ENCODE data around the gene C3.

Gene C3

DNA sequence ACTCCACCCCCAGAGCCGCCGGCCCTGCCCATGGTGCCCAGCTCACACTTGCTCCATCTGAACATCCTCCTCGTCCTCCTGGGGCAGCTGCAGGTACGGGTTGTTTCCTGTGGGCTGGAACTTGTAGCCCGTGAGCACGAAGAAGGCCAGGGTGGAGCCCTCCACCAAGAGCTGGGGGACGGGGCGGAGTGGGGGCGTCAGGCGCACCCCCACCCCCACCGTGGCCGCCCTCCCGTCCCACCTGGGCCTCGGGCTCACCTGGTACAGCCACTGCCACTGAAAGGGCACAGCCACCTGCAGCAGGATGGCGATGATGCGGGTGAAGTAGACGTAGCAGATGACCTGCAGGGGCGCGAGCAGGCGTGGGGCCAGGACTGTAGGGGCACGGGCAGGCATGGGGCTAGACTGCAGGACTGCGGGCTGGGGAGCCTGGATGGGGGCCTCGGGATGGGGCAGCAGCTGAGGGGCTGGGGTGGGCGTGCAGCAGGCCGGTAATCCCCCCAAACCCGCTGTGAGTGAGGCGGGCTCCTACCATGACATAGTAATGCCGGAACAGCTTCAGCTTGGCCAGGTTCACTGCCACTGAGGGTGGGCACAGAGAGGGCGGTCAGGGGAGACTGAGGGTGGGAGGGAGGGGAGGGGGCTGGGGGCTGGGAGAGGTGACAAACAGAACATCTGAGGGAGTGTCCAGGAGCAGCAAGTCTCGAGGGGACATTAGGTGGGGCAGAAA is 10.7 kb upstream of the C3 start:
- DNase-seq (ENCODE audit: low read depth) = no peak

DNA sequence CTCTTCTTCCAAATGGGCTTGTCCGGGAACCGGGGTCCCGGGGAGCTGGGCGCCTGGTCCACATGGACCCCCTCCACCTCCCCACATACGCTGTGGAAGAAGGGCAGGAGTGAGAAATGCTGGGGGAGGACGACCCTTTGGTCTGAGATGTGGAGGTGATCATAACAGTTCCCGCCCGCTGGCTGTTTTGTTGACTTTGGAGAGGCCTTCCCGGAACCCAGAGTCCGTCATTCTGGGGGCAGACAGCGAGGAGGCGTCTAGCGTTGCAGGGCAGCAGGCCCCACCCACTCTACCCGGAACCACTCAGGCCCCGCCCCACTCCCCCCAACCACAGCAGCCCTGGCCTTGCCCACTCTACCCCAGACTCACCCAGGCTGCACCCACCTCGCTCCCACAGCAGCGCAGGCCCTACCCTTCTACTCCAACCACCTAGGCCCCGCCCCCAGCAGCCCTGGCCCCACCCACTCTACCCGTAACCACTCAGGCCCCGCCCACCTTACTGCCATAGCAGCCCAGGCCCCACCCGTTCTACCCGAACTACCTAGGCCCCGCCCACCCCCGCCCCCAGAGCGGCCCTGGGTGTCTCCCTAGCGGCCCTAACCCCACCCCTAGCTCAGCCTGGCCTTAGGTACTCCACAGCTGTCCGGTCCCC is 9.8 kb upstream of the C3 start:
- no peak for DNase-seq (ENCODE audit: low read depth)

DNA sequence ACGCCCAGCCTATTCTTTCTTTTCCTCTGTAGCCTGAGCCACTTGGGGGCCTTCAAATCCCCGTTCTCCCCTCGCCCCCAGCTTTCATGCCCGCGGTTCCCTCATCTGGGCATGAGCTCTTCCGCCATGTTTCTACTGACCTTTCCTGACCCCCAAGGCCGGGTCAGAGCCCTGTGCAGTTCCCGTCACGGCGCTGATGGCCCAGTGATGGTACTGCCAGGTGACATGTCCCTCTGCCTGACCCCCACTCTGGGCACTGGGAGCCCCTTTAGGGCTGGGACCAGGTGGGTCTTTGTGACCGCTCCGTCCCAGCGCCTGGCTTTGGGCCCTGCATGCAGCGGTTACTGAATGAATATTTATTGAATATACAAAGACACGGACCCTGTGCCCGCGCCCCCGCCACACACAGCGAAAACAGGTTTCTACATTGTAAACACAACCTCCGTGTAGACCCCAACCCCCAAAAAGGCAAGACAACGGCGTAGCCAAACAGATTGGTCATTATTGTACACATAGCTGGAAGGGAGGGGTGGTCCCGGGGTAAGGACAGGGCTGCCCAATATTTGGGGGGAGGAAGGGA is 9.2 kb upstream of the C3 start:
- DNase-seq (ENCODE audit: low read depth) = no peak

GRCh38 chr19:6728346-6728745 is 7.9 kb upstream of the C3 start:
- no peak for DNase-seq (ENCODE audit: low read depth)

GRCh38 chr19:6725513-6726231 is 5.2 kb upstream of the C3 start:
- DNase-seq (ENCODE audit: low read depth) = no peak

DNA sequence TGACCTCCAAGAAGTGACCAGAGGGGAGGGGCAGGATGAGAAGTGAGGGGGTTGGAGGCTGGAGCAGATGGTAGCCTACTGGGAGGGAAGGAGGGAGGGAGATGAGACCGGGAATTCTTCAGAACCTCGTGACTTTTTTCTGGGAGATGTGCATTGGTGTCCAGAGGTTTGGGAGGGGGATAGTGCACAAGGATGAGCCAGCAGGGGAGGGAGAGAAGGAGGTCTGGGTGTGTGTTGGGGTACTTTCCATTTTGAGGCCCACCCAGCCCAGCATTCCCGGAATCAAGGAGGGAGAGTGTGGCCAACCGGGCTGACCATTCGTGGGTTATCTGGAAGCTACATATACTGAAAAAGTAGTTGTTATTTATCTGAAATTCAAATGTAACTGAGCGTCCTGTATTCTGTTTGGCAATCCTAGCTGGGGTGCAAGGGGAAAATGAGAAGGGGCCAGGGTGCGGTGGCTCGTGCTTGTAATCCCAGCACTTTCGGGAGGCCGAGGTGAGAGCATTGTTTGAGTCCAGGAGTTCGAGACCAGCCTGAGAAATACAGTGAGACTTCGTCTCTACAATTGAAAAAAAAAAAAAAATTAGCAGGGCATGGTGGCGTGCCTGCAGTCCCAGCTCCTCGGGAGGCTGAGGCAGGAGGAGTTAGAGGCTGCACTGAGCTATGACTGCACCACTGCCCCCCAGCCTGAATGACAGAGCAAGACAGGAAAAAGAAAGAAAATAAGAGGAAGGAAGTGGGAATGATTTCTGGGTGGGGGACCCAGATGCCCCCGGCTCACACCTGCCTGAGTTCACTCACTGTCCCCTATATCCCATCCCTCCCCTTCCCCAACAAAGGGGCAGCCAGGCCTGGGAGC is 4.4 kb upstream of the C3 start:
- DNase-seq (ENCODE audit: low read depth) = no peak

DNA sequence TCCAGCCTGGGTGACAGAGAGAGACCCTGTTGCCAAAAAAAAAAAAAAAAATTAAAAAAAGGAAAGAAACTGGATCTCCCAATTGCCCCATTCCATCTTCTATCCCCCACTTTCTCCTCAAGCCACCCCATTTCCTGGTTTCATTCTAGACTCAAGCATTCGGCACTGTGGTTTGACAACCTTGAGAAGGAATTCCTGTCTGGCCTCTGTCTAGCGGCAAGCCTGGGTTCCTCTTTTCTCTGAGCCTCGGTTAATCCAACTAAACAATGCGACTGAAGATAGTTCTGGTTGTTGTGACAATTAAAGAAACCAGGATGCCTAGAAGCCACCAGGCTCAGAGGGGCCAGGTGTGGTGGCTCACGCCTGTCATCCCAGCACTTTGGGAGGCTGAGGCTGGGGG is 3.3 kb upstream of the C3 start:
- DNase-seq (ENCODE audit: low read depth) = no peak

GRCh38 chr19:6723108-6723618 is 2.7 kb upstream of the C3 start:
- no peak for DNase-seq (ENCODE audit: low read depth)

- no peak for DNase-seq (ENCODE audit: low read depth)
These were observed 1.3 kb upstream of the C3 start for GRCh38 chr19:6721773-6722172.

DNA sequence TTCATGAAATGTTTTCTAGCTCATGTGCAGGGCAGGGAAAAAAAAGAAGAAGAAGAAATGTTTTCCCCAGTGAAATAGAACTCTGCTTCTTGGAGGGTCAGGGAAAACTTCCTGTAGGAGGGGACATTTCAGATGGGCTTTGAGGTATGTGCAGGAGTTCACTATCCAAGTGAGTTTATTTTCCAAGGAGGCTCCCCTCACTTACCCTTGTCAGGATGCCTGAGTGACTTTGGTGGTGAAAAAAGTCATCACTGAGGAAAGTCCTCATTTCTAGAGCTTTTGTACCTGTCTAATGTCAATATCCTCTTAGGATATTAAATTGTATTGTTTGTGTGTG is 656 bp upstream of the C3 start:
- no peak for DNase-seq (ENCODE audit: low read depth)

DNA sequence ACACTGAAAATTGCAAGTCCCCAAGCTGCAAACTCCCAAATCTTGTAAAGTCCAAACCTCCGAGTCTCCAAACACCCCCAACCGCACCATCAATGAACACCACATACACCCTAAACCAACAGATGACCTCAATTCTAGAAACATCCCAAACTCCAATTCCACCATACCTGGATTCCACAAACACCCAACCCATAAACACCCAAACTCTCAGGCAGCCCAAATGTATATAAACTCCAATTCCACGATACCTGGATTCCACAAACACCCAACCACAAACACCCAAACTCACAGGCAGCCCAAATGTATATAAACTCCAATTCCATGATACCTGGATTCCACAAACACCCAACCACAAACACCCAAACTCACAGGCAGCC is 470 bp downstream of the C3 start:
- DNase-seq (ENCODE audit: low read depth) = no peak

- no peak for DNase-seq (ENCODE audit: low read depth)
These were observed 949 bp downstream of the C3 start for GRCh38 chr19:6719540-6719861.

DNA sequence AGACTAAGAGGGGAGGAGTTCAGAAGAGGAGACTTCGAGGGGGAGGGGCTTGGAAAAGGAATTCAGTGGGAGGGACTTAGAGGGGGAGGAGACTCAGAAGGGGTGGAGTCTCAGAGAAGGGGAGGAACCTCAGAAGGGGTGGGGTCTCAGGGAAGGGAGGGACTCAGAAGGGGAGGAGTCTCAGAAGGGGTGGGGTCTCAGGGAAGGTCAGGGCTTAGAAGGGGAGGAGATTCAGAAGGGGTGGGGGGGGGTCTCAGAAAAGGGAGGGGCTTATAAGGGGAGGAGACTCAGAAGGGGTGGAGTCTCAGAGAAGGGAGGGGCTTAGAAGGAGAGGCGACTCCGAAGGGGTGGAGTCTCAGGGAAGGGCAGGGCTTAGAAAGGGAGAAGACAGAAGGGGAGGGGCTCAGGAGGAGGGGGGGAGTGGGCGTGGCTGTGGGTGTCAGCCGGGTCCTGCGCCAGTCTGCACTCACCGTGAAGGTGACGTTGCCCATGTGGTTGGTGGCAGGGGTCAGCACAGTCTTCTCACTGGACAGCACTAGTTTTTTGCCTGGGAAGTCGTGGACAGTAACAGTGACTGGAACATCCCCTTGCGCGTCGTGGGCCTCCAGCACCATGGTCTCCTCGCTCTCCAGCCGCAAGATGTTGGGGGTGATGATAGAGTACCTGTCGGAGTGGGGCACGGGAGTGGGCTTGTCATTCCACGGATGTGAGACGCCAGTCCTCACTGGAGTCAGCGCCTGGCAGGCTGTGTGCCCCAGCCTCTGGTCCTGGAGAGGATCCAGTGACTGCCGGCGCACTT is 1.5 kb downstream of the C3 start:
- DNase-seq (ENCODE audit: low read depth) = no peak

DNA sequence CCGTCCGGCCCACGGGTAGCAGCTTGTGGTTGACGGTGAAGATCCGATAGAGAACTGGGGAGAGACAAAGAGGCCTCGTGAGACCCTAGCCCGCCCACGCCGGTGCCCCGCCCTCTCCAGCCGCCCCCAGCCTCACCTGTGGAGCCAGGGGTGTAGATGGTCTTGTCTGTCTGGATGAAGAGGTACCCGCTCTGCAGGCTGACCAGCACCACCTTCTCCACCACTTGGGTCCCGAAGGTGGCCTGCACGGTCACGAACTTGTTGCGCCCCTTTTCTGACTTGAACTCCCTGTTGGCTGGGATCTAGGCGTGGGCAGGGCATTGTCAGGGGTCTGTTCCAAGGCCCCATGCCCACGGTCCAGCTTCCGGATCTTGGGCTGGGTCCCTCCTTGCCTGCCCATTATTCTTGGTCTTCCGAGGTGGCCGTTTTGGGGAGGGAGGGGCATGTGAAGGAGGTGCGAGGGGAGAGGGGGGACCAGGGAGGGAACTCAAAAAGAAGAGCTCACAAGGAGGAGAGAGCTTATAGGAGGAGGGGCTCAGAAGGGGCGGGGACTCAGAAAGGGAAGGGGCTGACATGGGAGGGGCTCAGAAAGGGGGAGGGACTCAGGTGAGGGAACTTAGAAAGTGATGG is 2.2 kb downstream of the C3 start:
- no peak for DNase-seq (ENCODE audit: low read depth)

- DNase-seq (ENCODE audit: low read depth) = no peak
These were observed 2.9 kb downstream of the C3 start for GRCh38 chr19:6717441-6717971.

GRCh38 chr19:6717036-6717435 is 3.4 kb downstream of the C3 start:
- DNase-seq (ENCODE audit: low read depth) = no peak

GRCh38 chr19:6716610-6716970 is 3.9 kb downstream of the C3 start:
- DNase-seq (ENCODE audit: low read depth) = no peak

DNA sequence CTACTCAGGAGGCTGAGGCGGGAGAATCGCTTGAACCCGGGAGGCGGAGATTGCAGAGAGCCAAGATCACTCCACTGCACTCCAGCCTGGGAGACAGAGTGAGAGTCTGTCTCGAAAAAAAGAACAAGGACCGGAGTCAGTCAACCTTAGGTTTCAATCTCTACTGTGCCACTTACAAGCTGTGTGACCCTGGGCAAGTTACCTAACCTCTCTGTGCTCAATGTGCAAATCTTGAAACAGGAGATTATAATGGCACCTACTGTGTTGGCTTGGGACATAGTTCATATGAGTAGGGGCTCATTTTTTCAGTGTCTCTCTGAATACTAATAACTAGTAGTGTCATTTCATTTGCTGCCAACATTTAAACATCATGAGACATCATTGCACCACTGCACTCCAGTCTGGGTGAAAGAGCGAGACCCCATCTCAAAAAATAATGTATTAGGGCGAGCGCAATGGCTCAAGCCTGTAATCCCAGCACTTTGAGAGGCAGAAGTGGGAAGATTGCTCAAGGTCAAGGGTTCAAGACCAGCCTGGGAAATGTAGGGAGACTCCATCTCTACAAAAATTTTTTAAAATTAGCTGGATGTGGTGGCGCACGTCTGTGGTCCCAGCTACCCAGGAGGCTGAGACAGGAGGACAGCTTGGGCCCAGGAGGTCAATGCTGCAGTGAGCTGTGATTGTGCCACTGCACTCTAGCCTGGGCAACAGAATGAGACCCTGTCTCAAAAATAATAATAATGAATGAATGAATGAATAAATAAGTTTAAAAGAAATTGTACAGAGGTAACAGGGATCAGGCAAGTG is 5.5 kb downstream of the C3 start:
- DNase-seq (ENCODE audit: low read depth) = no peak

- no peak for DNase-seq (ENCODE audit: low read depth)
These were observed 6.4 kb downstream of the C3 start for GRCh38 chr19:6713773-6714692.

Measured in activated T-cell treated with anti-CD3 and anti-CD28 coated beads for 1 hour (primary cell).